Loucy (cell line): Measurements from ENCODE around the gene CTSC.

Experiments used
- H2AFZ ChIP-seq: fragments of 200-600 bp; sonication (generic); 2 replicates; pipeline ENCODE4 v1.6.0; 2016; ENCODE audit warnings: antibody characterized with exemption, mild to moderate bottlenecking, low read length, moderate library complexity
- H3F3A ChIP-seq: fragments of 200-600 bp; 2 replicates; pipeline ENCODE4 v1.6.0; 2016; ENCODE audit warnings: antibody characterized with exemption, low read depth, mild to moderate bottlenecking
- H3K27me3 ChIP-seq: fragments of 200-600 bp; sonication (generic); 2 replicates; pipeline ENCODE4 v1.6.1; 2014; ENCODE audit warnings: low read length, mild to moderate bottlenecking; ENCODE audit not compliant: insufficient read depth, poor library complexity, severe bottlenecking
- H3K36me3 ChIP-seq: fragments of 200-600 bp; sonication (generic); 2 replicates; pipeline ENCODE4 v1.6.1; 2016; ENCODE audit warnings: low read length; ENCODE audit not compliant: insufficient read depth
- H3K4me1 ChIP-seq: fragments of 200-600 bp; sonication (generic); 2 replicates; pipeline ENCODE4 v1.5.1; 2014; ENCODE audit warnings: low read length, mild to moderate bottlenecking; ENCODE audit not compliant: insufficient read depth, poor library complexity, severe bottlenecking
- H3K4me2 ChIP-seq: fragments of 200-600 bp; sonication (generic); 2 replicates; pipeline ENCODE4 v1.6.0; 2014; ENCODE audit warnings: antibody characterized with exemption, low read length, low read depth, mild to moderate bottlenecking; ENCODE audit not compliant: poor library complexity, severe bottlenecking
- H3K4me3 ChIP-seq: fragments of 200-600 bp; sonication (generic); 2 replicates; pipeline ENCODE4 v1.5.1; 2014; ENCODE audit warnings: low read length, mild to moderate bottlenecking, mixed read lengths; ENCODE audit not compliant: poor library complexity, severe bottlenecking
- H3K79me2 ChIP-seq: fragments of 200-600 bp; sonication (generic); 2 replicates; pipeline ENCODE4 v1.6.1; 2014; ENCODE audit warnings: low read length; ENCODE audit not compliant: insufficient read depth
- H3K9ac ChIP-seq: fragments of 200-600 bp; sonication (generic); 2 replicates; pipeline ENCODE4 v1.6.0; 2014; ENCODE audit warnings: mild to moderate bottlenecking, low read depth, low read length, moderate library complexity; ENCODE audit not compliant: poor library complexity, severe bottlenecking
- H3K9me2 ChIP-seq: fragments of 200-600 bp; sonication (generic); replicated peaks from 2 replicates; pipeline ENCODE4 v1.6.1; 2016; ENCODE audit warnings: low read depth, low read length, mixed read lengths
- H3K9me3 ChIP-seq: fragments of 200-600 bp; sonication (generic); 2 replicates; pipeline ENCODE4 v1.6.1; 2014; ENCODE audit warnings: mild to moderate bottlenecking, antibody characterized with exemption, low read length, low read depth; ENCODE audit not compliant: insufficient read depth
- H4K20me1 ChIP-seq: fragments of 200-600 bp; sonication (generic); 2 replicates; pipeline ENCODE4 v1.6.0; 2014; ENCODE audit warnings: antibody characterized with exemption, low read length, mild to moderate bottlenecking; ENCODE audit not compliant: insufficient read depth, poor library complexity, severe bottlenecking
- CTCF ChIP-seq: fragments of 200-600 bp; sonication (generic); conservative IDR thresholded peaks from 2 replicates; pipeline ENCODE4 v1.5.1; 2014; ENCODE audit warnings: mild to moderate bottlenecking, antibody characterized with exemption, low read length
- EZH2phosphoT487 ChIP-seq: fragments of 200-600 bp; IDR thresholded peaks from 2 replicates; pipeline ENCODE4 v1.6.1; 2018; ENCODE audit warnings: antibody characterized with exemption, mild to moderate bottlenecking, moderate library complexity, borderline replicate concordance

Gene CTSC

GRCh38 chr11:88345949-88346348, 8.4 kb upstream of the CTSC start:
- no peaks in the 10 kb centered on the region for H3K27me3 ChIP-seq
- H4K20me1 ChIP-seq, result no peaks in the 10 kb centered on the region
- TF ChIP-seq EZH2phosphoT487, result no peak
- no peak for TF ChIP-seq CTCF
- peaks cover 18% of the 10 kb centered on the region for H3K4me1 ChIP-seq
- H3K4me3 ChIP-seq, result no peak overlapping the region
- H2AFZ ChIP-seq, result no peak overlapping the region
- H3K9ac ChIP-seq, result no peak overlapping the region
- H3K9me3 ChIP-seq, result no peaks in the 10 kb centered on the region
- no peaks in the 10 kb centered on the region for H3K36me3 ChIP-seq
- no peak overlapping the region for H3K4me2 ChIP-seq
- H3K79me2 ChIP-seq, result no peaks in the 10 kb centered on the region
- no peaks in the 10 kb centered on the region for H3F3A ChIP-seq
- no peaks in the 10 kb centered on the region for H3K9me2 ChIP-seq

DNA sequence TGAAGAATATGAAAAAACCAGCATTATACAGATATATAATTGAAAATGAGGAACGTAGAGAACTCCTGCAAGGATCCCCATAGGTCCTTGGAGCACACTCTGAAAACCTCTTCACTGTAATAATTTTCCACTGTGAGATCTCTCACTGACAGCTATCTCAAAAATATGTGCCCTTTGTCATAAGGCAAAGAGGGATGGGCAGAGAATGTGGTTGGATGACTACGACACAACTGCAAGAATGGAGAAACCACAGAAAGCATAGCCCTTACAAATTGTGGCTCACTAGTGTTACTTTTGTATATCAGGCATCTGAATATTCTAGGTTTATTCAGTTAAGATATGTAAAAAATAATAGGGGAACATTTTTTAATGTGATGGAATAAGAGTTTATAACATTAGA, 7.9 kb upstream of the CTSC start:
- H3K4me3 ChIP-seq, result no peak overlapping the region
- no peaks in the 10 kb centered on the region for H3K9me2 ChIP-seq
- H3K4me1 ChIP-seq, result peaks cover 18% of the 10 kb centered on the region
- no peak overlapping the region for H3K4me2 ChIP-seq
- no peak overlapping the region for H3K9ac ChIP-seq
- H4K20me1 ChIP-seq, result no peaks in the 10 kb centered on the region
- H3K27me3 ChIP-seq, result no peaks in the 10 kb centered on the region
- no peaks in the 10 kb centered on the region for H3K79me2 ChIP-seq
- no peaks in the 10 kb centered on the region for H3F3A ChIP-seq
- H3K36me3 ChIP-seq, result no peaks in the 10 kb centered on the region
- H3K9me3 ChIP-seq, result no peaks in the 10 kb centered on the region
- H2AFZ ChIP-seq, result no peak overlapping the region
- TF ChIP-seq CTCF (no peak), EZH2phosphoT487 (no peak)

DNA sequence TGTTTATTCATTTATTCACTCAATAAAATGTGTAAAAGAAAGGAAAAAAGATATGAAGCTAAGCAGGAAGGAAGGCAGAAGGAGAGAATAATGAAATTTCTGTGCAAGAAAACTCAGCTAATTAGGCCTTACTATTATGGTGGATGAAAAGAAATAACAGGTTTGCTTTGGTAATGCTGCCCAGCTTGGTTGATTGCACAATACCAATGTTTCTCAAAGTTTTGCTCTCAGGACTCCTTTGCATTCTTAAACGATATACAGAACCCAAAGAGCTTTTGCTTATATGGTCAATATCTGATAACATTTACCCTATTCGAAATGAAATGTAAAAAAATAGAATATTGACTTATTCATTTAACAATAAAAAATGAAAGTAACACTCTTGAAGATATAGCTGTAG, 7.3 kb upstream of the CTSC start:
- peaks cover 18% of the 10 kb centered on the region for H3K4me1 ChIP-seq

GRCh38 chr11:88341522-88342251, 4.2 kb upstream of the CTSC start:
- H3K27me3 ChIP-seq, result no peaks in the 10 kb centered on the region
- no peak overlapping the region for H3K4me3 ChIP-seq
- H3F3A ChIP-seq, result no peaks in the 10 kb centered on the region
- H3K9me2 ChIP-seq, result no peaks in the 10 kb centered on the region
- H3K36me3 ChIP-seq, result no peaks in the 10 kb centered on the region
- no peak overlapping the region for H2AFZ ChIP-seq
- no peaks in the 10 kb centered on the region for H4K20me1 ChIP-seq
- H3K79me2 ChIP-seq, result peaks cover 24% of the 10 kb centered on the region
- H3K4me2 ChIP-seq, result no peak overlapping the region
- no peak for TF ChIP-seq EZH2phosphoT487
- TF ChIP-seq CTCF, result peak; percentile 47
- H3K9ac ChIP-seq, result no peak overlapping the region
- no peaks in the 10 kb centered on the region for H3K9me3 ChIP-seq
- H3K4me1 ChIP-seq, result peaks cover 30% of the 10 kb centered on the region

More for the DNA sequence above, 7.3 kb upstream of the CTSC start:
- TF ChIP-seq EZH2phosphoT487, result no peak
- Histone ChIP-seq H3K9me3 (no peaks in the 10 kb centered on the region), H3K4me3 (no peak overlapping the region), H3K36me3 (no peaks in the 10 kb centered on the region), H3F3A (no peaks in the 10 kb centered on the region), H3K79me2 (no peaks in the 10 kb centered on the region), H3K9me2 (no peaks in the 10 kb centered on the region), H3K9ac (no peak overlapping the region), H3K4me2 (no peak overlapping the region), H2AFZ (no peak overlapping the region), H4K20me1 (no peaks in the 10 kb centered on the region), H3K27me3 (no peaks in the 10 kb centered on the region)
